HCT116 (cell line): ENCODE results near the gene NARS2.
"Not testable (repeated sequence)": the region's sequence is repeated elsewhere in the genome, so short reads cannot be mapped to it uniquely, and the experiment has no call there.

Experiments used
- POLR2AphosphoS5 ChIP-seq: IDR thresholded peaks from 2 replicates; pipeline ENCODE4 v1.6.1; 2011; ENCODE audit warnings: mild to moderate bottlenecking, low read depth, low read length, moderate library complexity
- ZNF274 ChIP-seq: fragments of 200-500 bp; sonication (Bioruptor generic); IDR thresholded peaks from 2 replicates; pipeline ENCODE4 v1.6.1; 2014; ENCODE audit warnings: mild to moderate bottlenecking, low read depth, low read length, inconsistent platforms
- TF ChIP-seq, protein P1 (sequence below): IDR thresholded peaks from 2 replicates; pipeline ENCODE4 v1.6.1; 2012; ENCODE audit warnings: low read depth
- TF ChIP-seq, protein P2 (sequence below), 3 experiments: fragments of 200-600 bp in 1 of 3; sonication (generic) in 1 of 3; IDR thresholded peaks in 2 of 3; conservative IDR thresholded peaks in 1 of 3; 2 replicates each; pipeline ENCODE4 v1.5.1; 2012 to 2017; ENCODE audit warnings: low read depth in 2 of 3, low read length in 2 of 3, antibody characterized with exemption in 1 of 3, borderline replicate concordance in 1 of 3, control low read depth in 1 of 3, mild to moderate bottlenecking in 1 of 3, mixed read lengths in 1 of 3, mixed run types in 1 of 3, moderate library complexity in 1 of 3; ENCODE audit not compliant: insufficient read depth in 1 of 3

DNA sequence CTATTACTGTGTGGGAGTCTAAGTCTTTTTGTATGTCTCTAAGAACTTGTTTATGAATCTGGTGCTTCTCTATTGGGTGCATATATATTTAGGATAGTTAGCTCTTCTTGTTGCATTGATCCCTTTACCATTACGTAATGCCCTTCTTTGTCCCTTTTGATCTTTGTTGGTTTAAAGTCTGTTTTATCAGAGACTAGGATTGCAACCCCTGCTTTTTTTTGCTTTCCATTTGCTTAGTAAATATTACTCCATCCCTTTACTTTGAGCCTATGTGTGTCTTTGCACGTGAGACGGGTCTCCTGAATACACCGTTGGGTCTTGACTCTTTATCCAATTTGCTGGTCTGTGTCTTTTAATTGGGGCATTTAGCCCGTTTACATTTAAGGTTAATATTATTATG is 26.4 kb upstream of the NARS2 start:
- TF ChIP-seq, protein P1, sequence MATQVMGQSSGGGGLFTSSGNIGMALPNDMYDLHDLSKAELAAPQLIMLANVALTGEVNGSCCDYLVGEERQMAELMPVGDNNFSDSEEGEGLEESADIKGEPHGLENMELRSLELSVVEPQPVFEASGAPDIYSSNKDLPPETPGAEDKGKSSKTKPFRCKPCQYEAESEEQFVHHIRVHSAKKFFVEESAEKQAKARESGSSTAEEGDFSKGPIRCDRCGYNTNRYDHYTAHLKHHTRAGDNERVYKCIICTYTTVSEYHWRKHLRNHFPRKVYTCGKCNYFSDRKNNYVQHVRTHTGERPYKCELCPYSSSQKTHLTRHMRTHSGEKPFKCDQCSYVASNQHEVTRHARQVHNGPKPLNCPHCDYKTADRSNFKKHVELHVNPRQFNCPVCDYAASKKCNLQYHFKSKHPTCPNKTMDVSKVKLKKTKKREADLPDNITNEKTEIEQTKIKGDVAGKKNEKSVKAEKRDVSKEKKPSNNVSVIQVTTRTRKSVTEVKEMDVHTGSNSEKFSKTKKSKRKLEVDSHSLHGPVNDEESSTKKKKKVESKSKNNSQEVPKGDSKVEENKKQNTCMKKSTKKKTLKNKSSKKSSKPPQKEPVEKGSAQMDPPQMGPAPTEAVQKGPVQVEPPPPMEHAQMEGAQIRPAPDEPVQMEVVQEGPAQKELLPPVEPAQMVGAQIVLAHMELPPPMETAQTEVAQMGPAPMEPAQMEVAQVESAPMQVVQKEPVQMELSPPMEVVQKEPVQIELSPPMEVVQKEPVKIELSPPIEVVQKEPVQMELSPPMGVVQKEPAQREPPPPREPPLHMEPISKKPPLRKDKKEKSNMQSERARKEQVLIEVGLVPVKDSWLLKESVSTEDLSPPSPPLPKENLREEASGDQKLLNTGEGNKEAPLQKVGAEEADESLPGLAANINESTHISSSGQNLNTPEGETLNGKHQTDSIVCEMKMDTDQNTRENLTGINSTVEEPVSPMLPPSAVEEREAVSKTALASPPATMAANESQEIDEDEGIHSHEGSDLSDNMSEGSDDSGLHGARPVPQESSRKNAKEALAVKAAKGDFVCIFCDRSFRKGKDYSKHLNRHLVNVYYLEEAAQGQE = not testable (repeated sequence)
- not testable (repeated sequence) for TF ChIP-seq POLR2AphosphoS5, ZNF274
- TF ChIP-seq, protein P2, sequence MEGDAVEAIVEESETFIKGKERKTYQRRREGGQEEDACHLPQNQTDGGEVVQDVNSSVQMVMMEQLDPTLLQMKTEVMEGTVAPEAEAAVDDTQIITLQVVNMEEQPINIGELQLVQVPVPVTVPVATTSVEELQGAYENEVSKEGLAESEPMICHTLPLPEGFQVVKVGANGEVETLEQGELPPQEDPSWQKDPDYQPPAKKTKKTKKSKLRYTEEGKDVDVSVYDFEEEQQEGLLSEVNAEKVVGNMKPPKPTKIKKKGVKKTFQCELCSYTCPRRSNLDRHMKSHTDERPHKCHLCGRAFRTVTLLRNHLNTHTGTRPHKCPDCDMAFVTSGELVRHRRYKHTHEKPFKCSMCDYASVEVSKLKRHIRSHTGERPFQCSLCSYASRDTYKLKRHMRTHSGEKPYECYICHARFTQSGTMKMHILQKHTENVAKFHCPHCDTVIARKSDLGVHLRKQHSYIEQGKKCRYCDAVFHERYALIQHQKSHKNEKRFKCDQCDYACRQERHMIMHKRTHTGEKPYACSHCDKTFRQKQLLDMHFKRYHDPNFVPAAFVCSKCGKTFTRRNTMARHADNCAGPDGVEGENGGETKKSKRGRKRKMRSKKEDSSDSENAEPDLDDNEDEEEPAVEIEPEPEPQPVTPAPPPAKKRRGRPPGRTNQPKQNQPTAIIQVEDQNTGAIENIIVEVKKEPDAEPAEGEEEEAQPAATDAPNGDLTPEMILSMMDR (IDR thresholded peaks at IDR 0.05 in 2 of 3, conservative IDR thresholded peaks at IDR 0.05 in 1 of 3; ENCODE audit: borderline replicate concordance in 1 of 3, insufficient read depth in 1 of 3, low read depth in 2 of 3, low read length in 2 of 3) = not testable (repeated sequence)
